Lung (tissue), 5 donors: ENCODE measurements around the gene ZNF91. TPM values are rescaled to one million over a fixed set of nuclear protein-coding genes. Genes with fewer than 3 reads are reported as not detected.

Experiments
- polyA plus RNA-seq, 2 donors: library from polyadenylated mRNA; stranded (reverse); fragments of 200-250 nt; gene quantifications; one replicate each; pipeline ENCODE4 v1.2.1, GENCODE V29; 2013
- small RNA-seq: library from RNA; depleted of rRNA; stranded (forward); fragments of <200 nt; gene quantifications from one replicate; pipeline ENCODE3, GENCODE V24; 2014; ENCODE audit warnings: low replicate concordance
- total RNA-seq, 2 donors: library from RNA; depleted of rRNA in 1 of 2; stranded (reverse); fragments of >200 nt in 1 of 2; gene quantifications; one replicate each; pipeline ENCODE4 v1.2.1, GENCODE V29; 2014 to 2021
- donor health status: Bipolar disorder and iron deficiency.
- donor health status: healthy.
- donor health status: DM: yes; HTN: yes; CAD: no.

The ZNF91 gene
- total and polyA plus RNA-seq, 4 donors = 5.0 to 172 (median 24.8) TPM

Small RNA genes within 50 kb of the gene (small RNA-seq; reads per million reads assigned to genes)
- gene VN1R91P = not detected

Other genes with a start within 250 kb of the ZNF91 start
- 1 to 10 TPM; 3.4 to 5.3 TPM for gene ZNF724, start 145.1 kb downstream of the ZNF91 start, total RNA-seq
- under 1 TPM; 0.37 to 0.71 TPM for gene ZNF724, start 145.1 kb downstream of the ZNF91 start, polyA plus RNA-seq